Measurements from ENCODE around the gene SCEL. TPM values are rescaled to one million over a fixed set of nuclear protein-coding genes. Genes with fewer than 3 reads are reported as not detected.
"Not testable (repeated sequence)": the region's sequence is repeated elsewhere in the genome, so short reads cannot be mapped to it uniquely, and the experiment has no call there.

Gene SCEL
- total RNA-seq, 4 donors from 2014 or later = 0.48 TPM; not detected in 3

DNA sequence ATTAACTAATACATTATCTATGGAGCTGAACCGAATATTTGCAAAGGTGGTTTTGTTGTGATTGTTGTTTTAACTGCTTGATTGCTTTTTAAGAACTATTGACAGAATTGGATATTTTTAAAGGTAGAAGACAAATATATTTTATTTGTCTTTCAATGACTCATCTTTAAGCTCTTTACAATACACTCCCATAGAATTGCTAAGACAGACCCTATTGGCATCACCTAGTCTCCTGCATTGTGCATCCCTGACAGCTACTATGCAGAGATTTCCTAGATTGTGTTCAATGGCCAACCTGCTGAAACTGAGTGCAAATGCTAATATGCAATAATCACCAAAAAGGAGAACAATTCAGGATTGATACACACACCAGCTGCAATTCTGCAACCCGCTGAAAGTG is 19.7 kb upstream of the SCEL start:
- H3K36me3 ChIP-seq = no peaks in the 10 kb centered on the region
- intact Hi-C loops (cut with DNase I; ENCODE audit: low total_unique reads) = no loop called here
- no peaks in the 10 kb centered on the region for H3K9me3 ChIP-seq
- TF ChIP-seq, protein P1, sequence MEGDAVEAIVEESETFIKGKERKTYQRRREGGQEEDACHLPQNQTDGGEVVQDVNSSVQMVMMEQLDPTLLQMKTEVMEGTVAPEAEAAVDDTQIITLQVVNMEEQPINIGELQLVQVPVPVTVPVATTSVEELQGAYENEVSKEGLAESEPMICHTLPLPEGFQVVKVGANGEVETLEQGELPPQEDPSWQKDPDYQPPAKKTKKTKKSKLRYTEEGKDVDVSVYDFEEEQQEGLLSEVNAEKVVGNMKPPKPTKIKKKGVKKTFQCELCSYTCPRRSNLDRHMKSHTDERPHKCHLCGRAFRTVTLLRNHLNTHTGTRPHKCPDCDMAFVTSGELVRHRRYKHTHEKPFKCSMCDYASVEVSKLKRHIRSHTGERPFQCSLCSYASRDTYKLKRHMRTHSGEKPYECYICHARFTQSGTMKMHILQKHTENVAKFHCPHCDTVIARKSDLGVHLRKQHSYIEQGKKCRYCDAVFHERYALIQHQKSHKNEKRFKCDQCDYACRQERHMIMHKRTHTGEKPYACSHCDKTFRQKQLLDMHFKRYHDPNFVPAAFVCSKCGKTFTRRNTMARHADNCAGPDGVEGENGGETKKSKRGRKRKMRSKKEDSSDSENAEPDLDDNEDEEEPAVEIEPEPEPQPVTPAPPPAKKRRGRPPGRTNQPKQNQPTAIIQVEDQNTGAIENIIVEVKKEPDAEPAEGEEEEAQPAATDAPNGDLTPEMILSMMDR (IDR thresholded peaks at IDR 0.05) = no peak
- no peak for TF ChIP-seq POLR2A (IDR thresholded peaks at IDR 0.05)
- no peak for DNase-seq
- H3K27me3 ChIP-seq = no peaks in the 10 kb centered on the region
- no peaks in the 10 kb centered on the region for H3K4me1 ChIP-seq
- no peak overlapping the region for H3K27ac ChIP-seq
- no peak overlapping the region for H3K4me3 ChIP-seq

DNA sequence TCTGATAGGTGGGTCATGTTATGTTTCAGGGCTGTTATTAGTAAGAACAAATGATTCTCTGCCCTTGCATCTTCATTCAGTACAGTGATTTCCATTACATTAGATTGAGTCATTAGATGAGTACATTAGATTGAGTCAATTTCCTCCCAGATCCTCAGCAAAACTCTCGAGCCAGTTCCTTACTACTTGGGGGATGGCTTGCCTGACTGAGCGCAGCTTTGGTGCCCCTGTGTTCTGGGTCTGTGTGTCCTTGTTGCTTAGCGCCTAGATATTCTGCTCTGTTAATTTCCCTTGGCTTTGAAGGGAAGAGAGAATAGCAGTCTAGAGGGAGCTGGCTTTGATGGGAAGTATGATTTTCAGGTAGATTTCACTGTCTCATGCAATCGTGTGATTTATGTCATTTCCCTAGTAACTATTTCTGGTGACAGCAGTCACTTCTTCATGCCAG is 19.1 kb upstream of the SCEL start:
- no peak overlapping the region for H3K27ac ChIP-seq
- H3K36me3 ChIP-seq = no peaks in the 10 kb centered on the region
- no peaks in the 10 kb centered on the region for H3K9me3 ChIP-seq
- TF ChIP-seq, protein P1 (IDR thresholded peaks at IDR 0.05) = no peak
- no peak for TF ChIP-seq POLR2A (IDR thresholded peaks at IDR 0.05)
- no peak overlapping the region for H3K4me3 ChIP-seq
- no peaks in the 10 kb centered on the region for H3K4me1 ChIP-seq
- H3K27me3 ChIP-seq = no peaks in the 10 kb centered on the region
- no peak for DNase-seq
- intact Hi-C loops (cut with DNase I; ENCODE audit: low total_unique reads) = no loop called here

DNA sequence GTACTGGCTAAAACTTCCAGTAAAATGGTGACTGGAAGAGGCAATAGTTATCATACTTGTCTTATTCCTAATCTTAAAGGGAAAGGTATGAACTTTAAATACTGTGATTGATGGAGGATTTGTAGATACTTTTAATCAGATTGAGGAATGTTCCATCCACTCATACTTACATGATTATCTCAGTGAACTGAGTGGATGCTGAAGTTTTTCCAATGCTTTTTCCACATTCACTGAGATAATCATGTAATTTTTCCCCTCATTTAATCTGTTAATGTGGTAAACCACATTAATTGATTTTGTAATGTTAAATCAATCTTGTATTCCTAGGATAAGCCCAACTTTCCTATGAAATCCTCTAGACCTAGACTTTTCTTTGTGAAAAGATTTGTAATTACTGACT is 17.2 kb upstream of the SCEL start:
- DNase-seq = no peak
- intact Hi-C loops (cut with DNase I; ENCODE audit: low total_unique reads) = no loop called here
- Histone ChIP-seq H3K27ac (no peak overlapping the region), H3K4me1 (no peaks in the 10 kb centered on the region), H3K27me3 (no peaks in the 10 kb centered on the region), H3K4me3 (no peak overlapping the region), H3K36me3 (no peaks in the 10 kb centered on the region), H3K9me3 (no peaks in the 10 kb centered on the region)
- TF ChIP-seq, protein P1 (IDR thresholded peaks at IDR 0.05) = no peak
- no peak for TF ChIP-seq POLR2A (IDR thresholded peaks at IDR 0.05)

DNA sequence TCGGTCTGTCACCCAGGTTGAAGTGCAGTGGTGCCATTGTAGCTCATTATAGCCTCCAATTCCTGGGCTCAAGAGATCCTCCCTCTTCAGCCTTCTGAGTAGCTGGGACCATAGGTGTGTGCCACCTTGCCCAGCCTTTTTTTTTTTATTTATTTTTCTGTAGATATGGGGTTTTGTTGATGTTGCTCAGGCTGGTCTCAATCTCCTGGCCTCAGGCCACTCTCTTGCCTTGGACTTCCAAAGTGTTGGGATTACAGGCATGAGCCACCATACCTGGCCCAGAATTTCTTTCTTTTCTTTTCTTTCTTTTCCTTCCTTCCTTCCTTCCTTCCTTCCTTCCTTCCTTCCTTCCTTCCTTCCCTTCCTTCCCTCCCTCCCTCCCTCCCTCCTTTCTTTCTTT is 16.1 kb upstream of the SCEL start:
- intact Hi-C loops (cut with DNase I; ENCODE audit: low total_unique reads); H3K36me3 ChIP-seq; H3K27me3 ChIP-seq; DNase-seq; H3K9me3 ChIP-seq; H3K4me1 ChIP-seq; H3K4me3 ChIP-seq; H3K27ac ChIP-seq: not testable (repeated sequence)

DNA sequence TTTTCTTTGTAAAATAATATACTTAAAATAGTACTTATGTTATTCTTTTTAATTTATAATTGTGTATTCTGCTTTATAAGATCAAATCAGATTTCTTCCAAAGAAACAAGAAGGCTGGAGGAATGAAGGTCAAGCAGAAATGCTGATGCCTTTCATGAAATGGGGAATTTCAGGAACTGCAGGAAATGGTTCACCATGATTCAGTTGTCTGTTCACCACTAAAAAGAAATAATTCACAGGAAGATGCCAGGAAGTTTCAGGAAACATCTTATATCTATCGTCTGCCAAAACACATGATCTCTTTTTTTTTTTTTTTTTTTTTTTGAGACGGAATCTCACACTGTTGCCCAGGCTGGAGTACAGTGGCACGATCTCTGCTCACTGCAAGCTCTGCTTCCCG is 15.7 kb upstream of the SCEL start:
- DNase-seq = no peak
- TF ChIP-seq, protein P1 (IDR thresholded peaks at IDR 0.05) = no peak
- Histone ChIP-seq H3K4me3 (no peak overlapping the region), H3K27me3 (no peaks in the 10 kb centered on the region), H3K27ac (no peak overlapping the region), H3K36me3 (no peaks in the 10 kb centered on the region), H3K9me3 (no peaks in the 10 kb centered on the region), H3K4me1 (no peaks in the 10 kb centered on the region)
- intact Hi-C loops (cut with DNase I; ENCODE audit: low total_unique reads) = no loop called here

DNA sequence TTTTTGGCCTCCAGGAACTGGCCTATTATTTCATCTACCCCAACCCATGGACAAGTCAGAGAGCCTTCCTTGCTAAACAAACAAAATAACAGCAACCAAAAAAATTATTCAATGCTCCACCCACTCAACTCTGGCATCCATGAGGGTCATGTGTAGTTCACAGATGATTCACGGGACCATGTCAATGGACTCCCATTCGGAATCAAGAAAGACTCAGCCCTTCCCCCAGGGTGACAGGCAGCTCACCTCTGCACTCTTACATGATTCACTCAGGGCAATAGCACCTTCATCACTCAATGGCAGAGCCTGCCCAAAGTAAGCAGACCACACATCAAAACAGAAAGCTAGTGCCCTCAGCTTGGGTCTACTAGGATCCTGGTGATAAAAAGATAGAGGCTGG is 14.3 kb upstream of the SCEL start:
- Histone ChIP-seq H3K27me3 (no peaks in the 10 kb centered on the region), H3K9me3 (no peaks in the 10 kb centered on the region), H3K4me1 (no peaks in the 10 kb centered on the region), H3K27ac (no peak overlapping the region), H3K36me3 (no peaks in the 10 kb centered on the region), H3K4me3 (no peak overlapping the region)
- intact Hi-C loops (cut with DNase I; ENCODE audit: low total_unique reads) = no loop called here
- no peak for TF ChIP-seq POLR2A (IDR thresholded peaks at IDR 0.05)
- TF ChIP-seq, protein P1 (IDR thresholded peaks at IDR 0.05) = no peak
- no peak for DNase-seq
